GM19035 (cell line): ENCODE results near the gene TRPM3.

ENCODE experiments used
- ATAC-seq: cut with Tn5 transposase; IDR thresholded peaks from one replicate; pipeline ENCODE4 v1.9.1; 2021; ENCODE audit not compliant: unreplicated experiment

Gene TRPM3

GRCh38 chr9:70852711-70853240 is 268.6 kb downstream of the TRPM3 start:
- no peak for ATAC-seq

DNA sequence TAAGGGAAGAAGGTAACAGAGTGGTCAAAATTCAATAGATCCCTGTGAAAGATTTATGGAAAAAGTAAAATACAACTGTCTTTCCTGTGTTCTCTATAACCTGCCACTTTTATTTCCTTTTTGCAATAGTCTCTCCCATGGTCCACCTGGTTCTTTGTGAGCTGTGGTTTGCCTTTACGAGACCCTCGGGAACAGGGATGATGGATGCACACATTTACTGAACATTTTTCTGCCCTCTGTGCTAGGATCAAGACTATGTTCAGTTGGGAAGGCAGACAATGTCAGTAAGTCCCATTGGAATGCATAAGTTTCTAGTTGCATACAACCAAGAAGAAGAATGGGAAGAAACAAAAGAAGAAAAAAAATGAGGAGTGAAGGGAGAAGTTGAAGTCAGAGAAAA is 281.2 kb downstream of the TRPM3 start:
- ATAC-seq = no peak

- no peak for ATAC-seq
Measured at GRCh38 chr9:70835323-70835722, 286.1 kb downstream of the TRPM3 start.

DNA sequence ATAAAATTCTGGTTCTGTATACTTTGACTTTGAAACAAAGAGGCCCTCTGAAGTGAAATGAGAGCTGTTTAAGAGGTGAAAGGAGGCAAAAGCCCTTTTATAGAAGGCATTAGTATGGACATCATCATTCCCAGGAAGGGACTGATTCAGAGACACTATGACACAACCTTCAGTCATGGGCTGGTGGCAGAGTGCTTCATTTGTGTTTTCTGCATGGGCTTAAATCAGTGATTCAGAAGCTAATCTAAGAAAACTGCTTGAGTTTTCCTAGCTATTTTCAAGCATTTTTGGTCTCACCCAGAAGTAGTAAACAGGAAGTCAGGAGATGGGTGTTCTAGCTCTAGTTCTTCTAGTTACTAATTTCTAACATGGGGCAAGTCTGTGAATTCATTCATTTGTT is 288.9 kb downstream of the TRPM3 start:
- no peak for ATAC-seq

DNA sequence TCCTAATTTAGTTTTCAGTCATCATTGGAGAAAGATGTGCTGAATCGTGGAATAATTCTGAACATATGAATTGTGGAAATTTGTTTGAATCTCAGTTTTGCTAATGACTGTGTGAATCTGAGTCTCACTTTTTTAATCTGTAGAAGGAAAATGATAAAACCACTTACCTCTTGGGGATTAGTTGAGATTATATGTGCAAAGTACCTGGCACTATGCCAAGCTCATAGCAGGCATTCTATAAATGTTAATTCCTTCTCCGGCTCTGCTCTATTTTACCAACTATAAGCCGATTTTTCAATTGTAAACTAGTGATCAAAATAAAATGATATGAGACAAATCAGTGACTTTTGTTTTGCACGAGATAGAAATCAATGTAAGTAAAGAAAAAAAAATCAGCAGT is 290.8 kb downstream of the TRPM3 start:
- ATAC-seq = no peak

GRCh38 chr9:70829591-70830265 is 291.7 kb downstream of the TRPM3 start:
- ATAC-seq = no peak

DNA sequence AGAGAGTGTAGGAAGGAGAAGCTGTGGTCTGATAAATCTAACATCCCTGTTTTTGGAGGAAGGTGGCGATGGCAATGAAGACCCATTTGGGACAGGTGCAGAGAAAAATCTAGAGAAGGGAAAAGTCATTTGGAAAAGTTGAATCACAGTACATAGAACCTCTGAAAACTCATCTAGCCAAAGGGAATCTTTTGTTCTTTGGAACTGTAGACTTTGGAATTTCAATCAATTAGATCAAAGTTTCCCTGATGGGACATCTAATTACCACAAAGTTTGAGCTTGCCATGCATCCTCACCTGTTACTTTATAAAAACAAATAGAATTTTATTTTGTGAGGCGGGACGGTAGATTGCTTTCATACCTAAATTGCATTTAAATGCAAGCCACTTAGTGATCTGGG is 294.9 kb downstream of the TRPM3 start:
- ATAC-seq = no peak

GRCh38 chr9:70823284-70823683 is 298.1 kb downstream of the TRPM3 start:
- no peak for ATAC-seq

- ATAC-seq = no peak
Measured at GRCh38 chr9:70817311-70817710, 304.1 kb downstream of the TRPM3 start.

GRCh38 chr9:70816891-70817290 is 304.5 kb downstream of the TRPM3 start:
- no peak for ATAC-seq

DNA sequence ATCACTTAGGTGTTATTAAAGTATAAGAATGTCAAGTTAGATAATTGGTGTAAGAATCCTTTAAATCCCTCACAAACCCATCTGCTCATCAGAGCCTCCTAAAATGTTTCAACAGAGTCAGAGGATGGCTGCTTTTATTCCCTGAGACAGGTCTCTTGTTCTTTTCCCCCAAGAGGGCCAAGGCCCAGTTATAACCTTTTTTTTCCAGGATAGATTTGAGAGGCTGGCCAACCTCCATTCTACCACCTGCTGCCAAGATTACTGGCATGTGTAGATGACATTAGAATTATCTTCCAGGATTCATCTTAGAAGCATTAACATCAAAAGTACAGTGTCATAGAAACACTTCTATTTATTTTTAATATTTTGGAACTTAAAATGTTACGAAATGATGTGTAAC is 305.1 kb downstream of the TRPM3 start:
- no peak for ATAC-seq

DNA sequence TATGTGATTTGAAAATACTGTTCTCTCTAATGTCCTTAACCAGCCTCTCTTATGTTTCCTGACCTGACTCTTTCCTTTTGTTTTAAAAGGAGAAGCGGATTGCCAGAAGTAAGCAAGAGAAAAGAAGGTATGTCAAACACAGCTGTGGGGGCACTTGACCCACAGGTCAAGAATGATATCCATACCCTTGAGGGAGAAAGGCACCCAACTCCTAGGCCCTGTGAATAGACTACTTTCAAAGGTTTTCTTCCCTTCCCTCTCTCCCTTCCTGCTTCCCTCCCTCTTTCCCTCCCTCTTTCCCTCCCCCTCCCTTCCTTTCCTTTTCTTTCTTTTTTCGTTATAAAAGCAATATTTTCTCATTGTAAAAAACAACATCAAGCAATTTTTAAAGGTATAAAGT is 306.8 kb downstream of the TRPM3 start:
- ATAC-seq = no peak

DNA sequence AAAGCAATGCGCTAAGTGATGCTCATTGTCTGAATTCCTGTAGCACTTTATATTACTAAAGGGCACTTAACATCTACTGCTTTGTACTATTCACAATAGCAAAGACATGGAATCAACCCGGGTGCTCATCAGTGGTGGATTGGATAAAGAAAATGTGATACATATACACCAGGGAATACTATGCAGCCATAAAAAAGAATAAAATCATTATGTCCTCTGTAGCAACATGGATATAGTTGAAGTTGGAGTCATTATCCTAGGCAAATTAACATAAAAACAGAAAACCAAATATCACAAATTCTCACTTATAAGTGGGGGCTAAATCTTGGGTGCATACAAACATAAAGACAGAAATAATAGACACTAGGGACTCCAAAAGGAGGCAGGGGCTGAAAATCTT is 308.3 kb downstream of the TRPM3 start:
- no peak for ATAC-seq

DNA sequence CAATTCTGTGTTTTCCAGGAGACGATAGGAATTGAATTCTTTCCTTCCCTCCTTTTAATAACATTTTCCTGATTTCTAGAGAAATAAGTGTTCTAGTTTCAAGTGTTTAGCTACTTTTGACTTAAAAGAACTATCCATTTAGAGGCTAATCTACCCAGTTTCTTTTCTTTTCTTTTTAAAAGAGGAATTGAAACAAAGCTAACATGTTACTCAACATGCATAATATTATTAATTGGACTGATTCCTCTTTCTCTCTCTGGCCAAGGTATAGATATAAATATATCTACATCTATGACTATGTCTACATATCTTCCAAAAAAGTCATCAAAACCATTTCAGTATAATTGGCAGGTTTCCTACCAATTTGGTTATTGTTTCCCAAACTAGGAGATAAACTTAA is 309.8 kb downstream of the TRPM3 start:
- no peak for ATAC-seq

GRCh38 chr9:70806875-70807274 is 314.5 kb downstream of the TRPM3 start:
- no peak for ATAC-seq

- ATAC-seq = no peak
Measured at GRCh38 chr9:70805949-70806348, 315.5 kb downstream of the TRPM3 start.

- no peak for ATAC-seq
Measured at GRCh38 chr9:70802758-70803436, 318.5 kb downstream of the TRPM3 start.

DNA sequence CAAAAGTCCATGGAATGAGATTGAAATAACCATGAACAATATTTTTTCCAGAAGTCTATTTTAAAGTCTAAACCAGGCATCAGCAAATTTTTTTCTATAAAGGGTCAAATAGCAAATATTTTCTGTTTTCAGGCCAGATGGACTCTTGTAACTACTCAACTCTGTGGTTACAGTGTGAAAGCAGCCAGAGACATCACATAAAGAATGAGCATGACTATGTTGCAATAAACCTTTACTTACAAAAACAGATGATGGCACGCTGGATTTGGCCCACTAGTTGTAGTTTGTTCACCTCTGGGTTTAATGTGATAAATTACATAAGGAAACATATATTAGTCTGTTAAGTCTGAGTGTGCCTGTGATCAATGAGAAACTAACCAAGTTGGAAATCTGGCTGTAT is 319.2 kb downstream of the TRPM3 start:
- no peak for ATAC-seq

DNA sequence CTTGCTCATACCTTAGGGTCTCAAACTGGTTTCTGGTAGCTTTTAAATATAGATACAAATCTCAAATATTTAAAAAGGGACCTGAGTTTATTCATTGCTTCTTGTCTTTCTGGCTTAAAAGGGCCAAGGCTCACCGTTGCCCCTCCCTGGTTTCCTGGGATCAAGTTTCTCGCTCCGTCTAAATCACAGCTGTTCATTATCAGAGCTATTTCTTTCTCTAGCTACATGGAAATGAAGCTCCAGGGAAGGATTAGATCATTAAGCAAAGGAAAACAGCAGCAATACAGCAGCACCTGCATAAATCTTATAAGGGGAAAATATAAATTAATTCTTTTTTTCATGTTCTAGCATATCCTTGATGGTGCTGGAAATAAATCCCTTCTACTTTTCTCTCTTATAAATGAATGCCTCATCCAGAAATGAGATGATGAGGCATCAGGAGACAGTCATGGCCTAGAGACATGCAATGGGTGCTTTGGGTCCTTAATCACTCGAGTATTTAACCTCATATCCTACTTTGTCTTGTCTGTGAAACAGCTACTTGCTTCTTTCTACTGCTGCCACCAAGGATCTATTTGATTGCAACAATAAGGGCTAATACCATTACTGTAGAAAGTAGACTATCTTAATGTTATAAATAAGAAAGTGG is 320.1 kb downstream of the TRPM3 start:
- no peak for ATAC-seq

DNA sequence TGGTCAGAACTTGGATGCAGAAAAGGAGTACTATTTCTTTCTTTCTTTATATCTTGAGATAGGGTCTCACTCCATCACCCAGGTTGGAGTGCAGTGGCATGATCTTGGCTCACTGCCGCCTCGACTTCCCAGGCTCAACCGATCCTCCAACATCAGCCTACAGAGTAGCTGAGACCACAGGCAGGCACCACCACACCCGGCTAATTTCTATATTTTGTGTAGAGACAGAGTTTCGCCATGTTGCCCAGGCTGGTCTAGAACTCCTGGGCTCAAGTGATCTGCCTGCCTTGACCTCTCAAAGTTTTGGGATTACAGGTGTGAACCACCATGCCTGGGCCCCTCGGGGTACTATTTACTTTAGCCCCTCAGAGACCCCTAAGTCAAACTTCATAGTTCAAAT is 323.4 kb downstream of the TRPM3 start:
- ATAC-seq = no peak

- no peak for ATAC-seq
Measured at GRCh38 chr9:70795841-70796240, 325.6 kb downstream of the TRPM3 start.

- no peak for ATAC-seq
Measured at GRCh38 chr9:70792796-70793195, 328.6 kb downstream of the TRPM3 start.
